GM12878 (cell line): ENCODE measurements around the gene SLC27A5. TPM values are rescaled to one million over a fixed set of nuclear protein-coding genes. Genes with fewer than 3 reads are reported as not detected.

Experiments
- ATAC-seq: fragments of 200-7000 bp; cut with Tn5 transposase; 3 replicates; pipeline ENCODE4 v1.9.1; 2020; ENCODE audit warnings: mild to moderate bottlenecking, moderate library complexity
- BruUV-seq: library from RNA; stranded (reverse); fragments of 400-500 nt; replicated peaks from 2 replicates; lab custom pipeline; 2021; lab: Mats Ljungman, UMichigan
- CTCF ChIA-PET: fragments of 300-600 bp; sonication (Branson Sonifier 250); formaldehyde crosslinking; extraction: SDS; loops from one replicate; lab custom pipeline; 2021; ENCODE audit warnings: inconsistent platforms; lab: Yijun Ruan, JAX
- POLR2A ChIA-PET: fragments of 350-600 bp; formaldehyde crosslinking; extraction: SDS; loops from one replicate; lab custom pipeline; 2021; ENCODE audit warnings: inconsistent platforms; lab: Charles Lee
- RAD21 ChIA-PET: fragments of 300-600 bp; sonication (Branson Sonifier 250); formaldehyde crosslinking; loops from one replicate; lab custom pipeline; 2023; ENCODE audit warnings: antibody characterized with exemption; ENCODE audit not compliant: unreplicated experiment; lab: Charles Lee
- SMC1A ChIA-PET: fragments of 300-600 bp; sonication (Branson Sonifier 250); formaldehyde crosslinking; loops from one replicate; lab custom pipeline; 2023; ENCODE audit not compliant: unreplicated experiment, uncharacterized antibody; lab: Charles Lee
- DNase-seq: peaks from one replicate; pipeline ENCODE4 v3.0.0-alpha.2; 2011; ENCODE audit warnings: low read depth, low spot score
- FAIRE-seq: peaks from 3 replicates; lab custom pipeline; 2011; peaks lifted over from hg19 to GRCh38; lab: Jason Lieb, UNC
- H2AFZ ChIP-seq: 2 replicates; pipeline ENCODE4 v1.6.0; 2011; ENCODE audit warnings: low read depth, low read length, control low read depth; ENCODE audit not compliant: control insufficient read depth
- H3K27ac ChIP-seq: 2 replicates; pipeline ENCODE4 v1.5.1; 2011; ENCODE audit warnings: control low read depth; ENCODE audit not compliant: control insufficient read depth, insufficient read depth
- H3K27me3 ChIP-seq, 2 experiments: replicated peaks in 1 of 2; 2 replicates each; pipeline versions ENCODE4 v1.6.0 to v1.6.1; 2011; ENCODE audit warnings: low read length in 1 of 2; ENCODE audit not compliant: control insufficient read depth in 2 of 2, insufficient read depth in 2 of 2
- H3K36me3 ChIP-seq, 2 experiments: 2 replicates each; pipeline ENCODE4 v1.5.1; 2011; ENCODE audit warnings: low read length in 1 of 2; ENCODE audit not compliant: control insufficient read depth in 2 of 2, insufficient read depth in 2 of 2
- H3K4me1 ChIP-seq: 2 replicates; pipeline ENCODE4 v1.6.1; 2011; ENCODE audit warnings: mild to moderate bottlenecking, low read length, moderate library complexity, mixed read lengths; ENCODE audit not compliant: control insufficient read depth, insufficient read depth
- H3K4me2 ChIP-seq: 2 replicates; pipeline ENCODE4 v1.6.0; 2011; ENCODE audit warnings: control low read depth; ENCODE audit not compliant: control insufficient read depth, insufficient read depth
- H3K4me3 ChIP-seq: fragments of 200-600 bp; sonication (generic); 2 replicates; pipeline ENCODE4 v1.5.1; 2016
- H3K79me2 ChIP-seq: 2 replicates; pipeline ENCODE4 v1.6.0; 2011; ENCODE audit warnings: low read length; ENCODE audit not compliant: control insufficient read depth, insufficient read depth
- H3K9ac ChIP-seq: 2 replicates; pipeline ENCODE4 v1.8.0; 2011; ENCODE audit warnings: low read length, control low read depth, mixed read lengths; ENCODE audit not compliant: control insufficient read depth, insufficient read depth
- H3K9me3 ChIP-seq: replicated peaks from 3 replicates; pipeline ENCODE4 v1.5.1; 2011; ENCODE audit warnings: mild to moderate bottlenecking, low read length; ENCODE audit not compliant: control insufficient read depth, insufficient read depth
- H4K20me1 ChIP-seq: 2 replicates; pipeline ENCODE4 v1.6.0; 2011; ENCODE audit not compliant: control insufficient read depth, insufficient read depth
- BCLAF1 ChIP-seq: fragments of 450-650 bp; IDR thresholded peaks from 2 replicates; pipeline ENCODE4 v1.6.1; 2017; ENCODE audit warnings: antibody characterized with exemption, mild to moderate bottlenecking, moderate library complexity
- CBX3 ChIP-seq: fragments of 200-600 bp; sonication (generic); IDR thresholded peaks from 2 replicates; pipeline ENCODE4 v1.6.1; 2016; ENCODE audit warnings: low read depth, borderline replicate concordance
- CEBPB ChIP-seq, 2 experiments: fragments of 150-350 bp in 1 of 2; IDR thresholded peaks; 2 replicates each; pipeline ENCODE4 v1.6.1; 2012 to 2014; ENCODE audit warnings: low read depth in 2 of 2, low read length in 2 of 2, borderline replicate concordance in 1 of 2, inconsistent platforms in 1 of 2
- CREB1 ChIP-seq: IDR thresholded peaks from 2 replicates; pipeline ENCODE4 v1.6.1; 2012; ENCODE audit warnings: low read depth, mild to moderate bottlenecking, inconsistent platforms
- CREM ChIP-seq: IDR thresholded peaks from 2 replicates; pipeline ENCODE4 v1.6.1; 2014; ENCODE audit warnings: antibody characterized with exemption, low read depth
- EED ChIP-seq: sonication (generic); IDR thresholded peaks from 2 replicates; pipeline ENCODE4 v1.6.1; 2016; ENCODE audit warnings: antibody characterized with exemption, low read depth
- ELK1 ChIP-seq: IDR thresholded peaks from 2 replicates; pipeline ENCODE4 v1.6.1; 2012; ENCODE audit warnings: low read depth, low read length, improper control_type of control experiment
- NBN ChIP-seq: fragments of 450-650 bp; IDR thresholded peaks from 2 replicates; pipeline ENCODE4 v1.6.1; 2016
- NR2F1 ChIP-seq: fragments of 450-650 bp; conservative IDR thresholded peaks from 2 replicates; pipeline ENCODE4 v1.6.1; 2017; ENCODE audit warnings: mild to moderate bottlenecking
- PAX8 ChIP-seq: fragments of 450-650 bp; IDR thresholded peaks from 2 replicates; pipeline ENCODE4 v1.6.1; 2017; ENCODE audit warnings: mild to moderate bottlenecking, moderate library complexity
- RAD21 ChIP-seq: IDR thresholded peaks from 2 replicates; pipeline ENCODE4 v1.6.1; 2011; ENCODE audit warnings: mild to moderate bottlenecking, low read depth, low read length, moderate library complexity; ENCODE audit not compliant: insufficient read depth
- RFX5 ChIP-seq: IDR thresholded peaks from 2 replicates; pipeline ENCODE4 v1.6.1; 2011; ENCODE audit warnings: low read depth, low read length, improper control_type of control experiment
- SPI1 ChIP-seq: IDR thresholded peaks from 2 replicates; pipeline ENCODE4 v1.6.1; 2011; ENCODE audit warnings: low read depth, mild to moderate bottlenecking, low read length, moderate library complexity, borderline replicate concordance; ENCODE audit not compliant: insufficient read depth
- WRNIP1 ChIP-seq: IDR thresholded peaks from 2 replicates; pipeline ENCODE4 v1.6.1; 2011; ENCODE audit warnings: low read depth, low read length, improper control_type of control experiment, borderline replicate concordance
- WGBS: methylation state at CpG from one replicate; pipeline ENCODE4 v1.1.6; 2016; ENCODE audit warnings: low lambda C conversion rate; ENCODE audit not compliant: insufficient replicate concordance, insufficient coverage; ENCODE audit errors: missing lambda C conversion rate; 5-methylcytosine and 5-hydroxymethylcytosine counted together
- in situ Hi-C: fragments of 300-500 bp; cut with MboI; formaldehyde crosslinking; loops from 9 replicates; pipeline ENCODE4 v1.14.3; 2018; ENCODE audit warnings: mixed read lengths
- intact Hi-C: fragments of 100-400 bp; cut with micrococcal nuclease; formaldehyde crosslinking; loops from one replicate; pipeline ENCODE4 v1.14.2; 2022; ENCODE audit not compliant: unreplicated experiment
- polyA plus RNA-seq, 11 experiments: library from polyadenylated mRNA; depleted of rRNA in 4 of 11; unstranded in 6 of 11; stranded (reverse) in 5 of 11; fragments of >200 nt; fragmentation: Nextera tagmentation in 4 of 11; fragmentation: Illumina TruSeq in 1 of 11; extraction: Ambion mirVana in 4 of 11; extraction: Trizol in 1 of 11; gene quantifications; 1 replicate in 1 of 11; 2 replicates in 10 of 11; pipeline versions ENCODE4 v1.2.1 to v1.2.3, GENCODE V29; 2011 to 2016; ENCODE audit warnings: inconsistent platforms in 2 of 11, missing spikeins in 2 of 11, low read depth in 1 of 11
- total RNA-seq, 4 experiments: library from RNA; depleted of rRNA in 3 of 4; stranded (reverse); fragments of >200 nt in 3 of 4; fragmentation: Illumina TruSeq in 1 of 4; extraction: Trizol in 1 of 4; gene quantifications; 2 replicates each; pipeline versions ENCODE4 v1.2.1 to v1.2.3, GENCODE V29; 2013 to 2021

Gene SLC27A5
- total and polyA plus RNA-seq, 10 of the 15 experiments (the other 5 are each of a cell fraction or from before 2014, with no cell fraction given), result 21.2 to 127 (median 31.8) TPM

GRCh38 chr19:58514564-58515022 is 2.8 kb upstream of the SLC27A5 start:
- FAIRE-seq, result no peak
- DNase-seq, result no peak
- intact Hi-C loops (loop anchor here (2.0 to 5.0 kb wide), 2 partner anchors 44 to 187 kb away; partner anchors contain the start of genes UBE2M and ZSCAN22), in situ Hi-C loops (no loop called here)
- Histone ChIP-seq H3K4me3 (peak overlapping the region; percentile 72), H3K9me3 (no peaks in the 10 kb centered on the region), H2AFZ (no peak overlapping the region), H3K9ac (peak overlapping the region; percentile 89), H3K27ac (peak overlapping the region; percentile 91), H3K79me2 (peaks cover 39% of the 10 kb centered on the region), H3K27me3 (no peaks in the 10 kb centered on the region), H3K4me1 (peaks cover 23% of the 10 kb centered on the region), H3K36me3 (peaks cover 0 to 8% of the 10 kb centered on the region in 2 experiments; a peak in 3 of 4 replicates), H3K4me2 (peak overlapping the region; percentile 96), H4K20me1 (no peaks in the 10 kb centered on the region)
- no TSS peak for BruUV-seq
- ChIA-PET SMC1A (interaction anchor here (1.0 to 1.2 kb wide), 4 partner anchors 24 to 70 kb away, joined by 3 to 4 read pairs (median 4); no protein-coding TSS in a partner anchor), RAD21 (interaction anchor here (0.8 to 1.6 kb wide), 3 partner anchors 15 to 65 kb away, joined by 4 to 16 read pairs (median 6); no protein-coding TSS in a partner anchor), CTCF (interaction anchor here (0.6 to 2.0 kb wide), 13 partner anchors 14 to 653 kb away, joined by 3 to 22 read pairs (median 4); partner anchors contain the start of genes CHMP2A, MZF1 and TRIM28), POLR2A (interaction anchor here (0.6 to 1.9 kb wide), 9 partner anchors 22 to 66 kb away, joined by 3 to 14 read pairs (median 3); partner anchors contain the start of genes CHMP2A and TRIM28)
- ATAC-seq, result no peak
- TF ChIP-seq WRNIP1, result no peak
- no peak for TF ChIP-seq CBX3
- no peak for TF ChIP-seq PAX8
- TF ChIP-seq BCLAF1, result no peak
- no peak for TF ChIP-seq RFX5
- TF ChIP-seq NR2F1, result no peak
- no peak for TF ChIP-seq SPI1
- no peak for TF ChIP-seq CREM
- TF ChIP-seq RAD21, result no peak
- no peak for TF ChIP-seq CREB1
- no peak for TF ChIP-seq NBN
- no peak for TF ChIP-seq EED
- no peak for TF ChIP-seq ELK1
- TF ChIP-seq CEBPB (IDR thresholded peaks at IDR 0.05; ENCODE audit: borderline replicate concordance in 1 of 2, low read depth in 2 of 2, low read length in 2 of 2), result no peak
- WGBS, result 17% methylated on average over 3 of the region's 3 CpGs
